PC-9 (cell line): ENCODE data around the gene RNF169. TPM values are rescaled to one million over a fixed set of nuclear protein-coding genes. Genes with fewer than 3 reads are reported as not detected.

Source experiments
- BruUV-seq: library from RNA; stranded (reverse); fragments of 400-500 nt; replicated peaks from 2 replicates; lab custom pipeline; 2021; lab: Mats Ljungman, UMichigan
- CTCF ChIA-PET: fragments of 300-600 bp; sonication (Branson Sonifier 250); formaldehyde crosslinking; loops from one replicate; lab custom pipeline; 2022; ENCODE audit warnings: antibody characterized with exemption; lab: Charles Lee
- POLR2A ChIA-PET: fragments of 300-600 bp; sonication (Branson Sonifier 250); formaldehyde crosslinking; loops from one replicate; lab custom pipeline; 2022; ENCODE audit warnings: antibody characterized with exemption; ENCODE audit not compliant: unreplicated experiment; lab: Charles Lee
- DNase-seq, 2 experiments: peaks; one replicate each; pipeline versions ENCODE4 v3.0.0 to v3.0.0-alpha.2; 2015 to 2022; ENCODE audit warnings: mixed read lengths in 1 of 2
- H2AFZ ChIP-seq: fragments of 200-600 bp; sonication (generic); 2 replicates; pipeline ENCODE4 v1.8.1; 2017; ENCODE audit warnings: antibody characterized with exemption
- H3F3A ChIP-seq: fragments of 200-600 bp; sonication (generic); 2 replicates; pipeline ENCODE4 v1.8.1; 2017; ENCODE audit warnings: antibody characterized with exemption, mild to moderate bottlenecking, low read depth; ENCODE audit not compliant: insufficient read depth
- H3K27ac ChIP-seq: fragments of 200-600 bp; sonication (generic); 2 replicates; pipeline ENCODE4 v1.6.1; 2016; ENCODE audit warnings: mixed run types
- H3K27me3 ChIP-seq: fragments of 200-600 bp; sonication (generic); 2 replicates; pipeline ENCODE4 v1.6.1; 2016; ENCODE audit warnings: low read depth, mixed run types; ENCODE audit not compliant: insufficient read depth
- H3K36me3 ChIP-seq: fragments of 200-600 bp; sonication (generic); 2 replicates; pipeline ENCODE4 v1.6.1; 2016; ENCODE audit warnings: low read depth, mixed run types
- H3K4me1 ChIP-seq: fragments of 200-600 bp; sonication (generic); replicated peaks from 2 replicates; pipeline ENCODE4 v1.6.1; 2016; ENCODE audit warnings: mixed run types; ENCODE audit not compliant: insufficient read depth
- H3K4me2 ChIP-seq: fragments of 200-600 bp; sonication (generic); 2 replicates; pipeline ENCODE4 v1.6.1; 2017; ENCODE audit warnings: mixed run types
- H3K4me3 ChIP-seq: fragments of 200-600 bp; sonication (generic); 2 replicates; pipeline ENCODE4 v1.6.1; 2016; ENCODE audit warnings: mixed run types
- H3K79me2 ChIP-seq: fragments of 200-600 bp; sonication (generic); 2 replicates; pipeline ENCODE4 v1.6.1; 2017; ENCODE audit warnings: low read depth, mixed run types
- H3K9me2 ChIP-seq: fragments of 200-600 bp; sonication (generic); 2 replicates; pipeline ENCODE4 v1.8.1; 2017; ENCODE audit warnings: mild to moderate bottlenecking; ENCODE audit not compliant: insufficient read depth
- H3K9me3 ChIP-seq: fragments of 200-600 bp; sonication (generic); 2 replicates; pipeline ENCODE4 v1.8.1; 2016; ENCODE audit warnings: low read depth; ENCODE audit not compliant: insufficient read depth
- H4K20me1 ChIP-seq: fragments of 200-600 bp; sonication (generic); 2 replicates; pipeline ENCODE4 v1.8.1; 2017; ENCODE audit not compliant: insufficient read depth
- EZH2 ChIP-seq: fragments of 200-600 bp; sonication (generic); IDR thresholded peaks from 2 replicates; pipeline ENCODE4 v1.8.0; 2017; ENCODE audit warnings: antibody characterized with exemption, low read depth
- intact Hi-C: fragments of 100-400 bp; cut with micrococcal nuclease; formaldehyde crosslinking; loops from one replicate; pipeline ENCODE4 v1.10.0; 2022; ENCODE audit not compliant: unreplicated experiment
- total RNA-seq: library from RNA; stranded (reverse); gene quantifications from 2 replicates; pipeline ENCODE4 v1.2.3, GENCODE V29; 2021
- TF ChIP-seq, protein P1 (sequence below): fragments of 200-600 bp; sonication (generic); conservative IDR thresholded peaks from 2 replicates; pipeline ENCODE4 v1.6.1; 2017; ENCODE audit warnings: mixed run types, antibody characterized with exemption, mild to moderate bottlenecking, moderate library complexity

RNF169 gene
- total RNA-seq, 1 experiment from 2014 or later: 36.5 TPM

DNA sequence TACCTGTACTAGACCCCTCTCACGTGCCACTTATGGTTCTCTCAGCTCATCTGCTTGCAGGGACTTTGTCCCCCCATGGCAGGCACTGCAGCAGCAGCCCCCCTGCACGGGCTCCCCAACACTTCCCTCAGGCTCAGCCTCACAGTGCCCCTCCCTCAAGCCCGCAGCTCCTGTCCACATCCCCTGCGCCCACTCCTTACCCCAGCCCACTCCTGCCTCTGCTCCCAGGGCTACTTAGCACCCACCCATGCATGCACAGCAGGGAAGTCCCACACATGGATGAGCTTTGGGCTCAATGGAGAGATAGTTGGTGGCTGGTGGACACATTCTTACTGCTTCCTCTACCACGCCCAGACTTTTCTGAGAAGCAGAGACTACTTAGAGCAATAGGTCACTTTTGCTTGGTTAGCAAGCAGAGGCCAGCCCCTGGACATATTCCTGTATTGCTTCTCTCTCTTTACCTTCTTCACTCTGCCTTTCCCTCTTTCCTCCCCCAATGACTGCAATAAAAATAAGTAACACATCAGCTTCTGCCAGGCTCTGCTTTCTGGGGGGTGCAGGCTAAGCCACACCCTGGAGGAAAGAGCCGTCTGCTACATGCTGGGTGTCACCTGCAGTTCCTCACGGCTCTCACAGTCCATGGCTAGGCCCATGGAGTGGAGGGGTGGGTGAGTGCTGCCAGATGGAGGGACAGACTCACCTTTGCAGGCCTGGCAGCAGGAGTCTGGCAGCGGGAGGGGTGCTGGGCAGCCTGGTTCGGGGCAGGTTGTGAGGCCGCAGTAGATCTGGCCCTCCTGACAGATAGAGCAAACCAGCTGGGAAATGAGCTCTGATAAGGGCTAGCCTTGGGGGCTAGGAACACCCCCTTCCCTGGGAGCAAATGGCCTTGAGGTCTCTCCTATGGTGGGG is 40.8 kb upstream of the RNF169 start:
- intact Hi-C loops: no loop called here
- H2AFZ ChIP-seq: no peak overlapping the region
- ChIA-PET POLR2A (no interaction called here), CTCF (interaction anchor here (0.6 kb wide), 1 partner anchor 327 kb away, joined by 4 read pairs; no protein-coding TSS in a partner anchor)
- H4K20me1 ChIP-seq: no peaks in the 10 kb centered on the region
- no peaks in the 10 kb centered on the region for H3K79me2 ChIP-seq
- TF ChIP-seq, protein P1, sequence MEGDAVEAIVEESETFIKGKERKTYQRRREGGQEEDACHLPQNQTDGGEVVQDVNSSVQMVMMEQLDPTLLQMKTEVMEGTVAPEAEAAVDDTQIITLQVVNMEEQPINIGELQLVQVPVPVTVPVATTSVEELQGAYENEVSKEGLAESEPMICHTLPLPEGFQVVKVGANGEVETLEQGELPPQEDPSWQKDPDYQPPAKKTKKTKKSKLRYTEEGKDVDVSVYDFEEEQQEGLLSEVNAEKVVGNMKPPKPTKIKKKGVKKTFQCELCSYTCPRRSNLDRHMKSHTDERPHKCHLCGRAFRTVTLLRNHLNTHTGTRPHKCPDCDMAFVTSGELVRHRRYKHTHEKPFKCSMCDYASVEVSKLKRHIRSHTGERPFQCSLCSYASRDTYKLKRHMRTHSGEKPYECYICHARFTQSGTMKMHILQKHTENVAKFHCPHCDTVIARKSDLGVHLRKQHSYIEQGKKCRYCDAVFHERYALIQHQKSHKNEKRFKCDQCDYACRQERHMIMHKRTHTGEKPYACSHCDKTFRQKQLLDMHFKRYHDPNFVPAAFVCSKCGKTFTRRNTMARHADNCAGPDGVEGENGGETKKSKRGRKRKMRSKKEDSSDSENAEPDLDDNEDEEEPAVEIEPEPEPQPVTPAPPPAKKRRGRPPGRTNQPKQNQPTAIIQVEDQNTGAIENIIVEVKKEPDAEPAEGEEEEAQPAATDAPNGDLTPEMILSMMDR: no peak
- TF ChIP-seq EZH2: no peak
- DNase-seq: no peak
- no peaks in the 10 kb centered on the region for H3K9me2 ChIP-seq
- H3K9me3 ChIP-seq: no peaks in the 10 kb centered on the region
- no peak overlapping the region for H3K4me2 ChIP-seq
- H3K4me3 ChIP-seq: no peak overlapping the region
- H3K27me3 ChIP-seq: no peaks in the 10 kb centered on the region
- no TSS peak for BruUV-seq
- no peaks in the 10 kb centered on the region for H3K36me3 ChIP-seq
- no peaks in the 10 kb centered on the region for H3K4me1 ChIP-seq
- H3F3A ChIP-seq: no peaks in the 10 kb centered on the region
- H3K27ac ChIP-seq: no peak overlapping the region

DNA sequence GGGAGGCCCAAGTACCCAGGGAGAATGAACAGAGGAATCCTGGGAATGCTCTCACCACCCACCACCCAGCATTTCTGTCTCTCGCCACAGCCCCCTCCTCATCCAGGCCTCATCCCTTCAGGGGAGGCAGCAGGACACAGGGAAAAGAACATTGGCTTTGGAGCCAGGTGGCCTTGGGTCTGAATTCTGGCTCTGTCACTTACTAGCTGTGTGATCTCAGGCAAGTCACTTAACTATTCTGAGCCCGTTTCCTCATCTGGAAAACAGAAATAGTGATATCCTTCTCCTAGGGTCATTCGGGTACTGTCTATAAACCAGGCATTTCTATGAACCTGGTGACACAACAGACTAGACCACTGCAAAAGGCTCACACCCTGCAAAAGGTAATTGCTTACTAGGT is 39.5 kb upstream of the RNF169 start:
- Histone ChIP-seq H3K27me3 (no peaks in the 10 kb centered on the region), H3F3A (no peaks in the 10 kb centered on the region), H3K4me2 (no peak overlapping the region), H3K9me2 (no peaks in the 10 kb centered on the region), H3K4me3 (no peak overlapping the region), H3K9me3 (no peaks in the 10 kb centered on the region), H4K20me1 (no peaks in the 10 kb centered on the region), H3K79me2 (no peaks in the 10 kb centered on the region), H3K4me1 (no peaks in the 10 kb centered on the region), H3K27ac (no peak overlapping the region), H2AFZ (no peak overlapping the region), H3K36me3 (no peaks in the 10 kb centered on the region)
- TF ChIP-seq, protein P1: no peak
- no peak for TF ChIP-seq EZH2
- DNase-seq: no peak
- no TSS peak for BruUV-seq
- ChIA-PET POLR2A (no interaction called here), CTCF (no interaction called here)
- intact Hi-C loops: no loop called here

DNA sequence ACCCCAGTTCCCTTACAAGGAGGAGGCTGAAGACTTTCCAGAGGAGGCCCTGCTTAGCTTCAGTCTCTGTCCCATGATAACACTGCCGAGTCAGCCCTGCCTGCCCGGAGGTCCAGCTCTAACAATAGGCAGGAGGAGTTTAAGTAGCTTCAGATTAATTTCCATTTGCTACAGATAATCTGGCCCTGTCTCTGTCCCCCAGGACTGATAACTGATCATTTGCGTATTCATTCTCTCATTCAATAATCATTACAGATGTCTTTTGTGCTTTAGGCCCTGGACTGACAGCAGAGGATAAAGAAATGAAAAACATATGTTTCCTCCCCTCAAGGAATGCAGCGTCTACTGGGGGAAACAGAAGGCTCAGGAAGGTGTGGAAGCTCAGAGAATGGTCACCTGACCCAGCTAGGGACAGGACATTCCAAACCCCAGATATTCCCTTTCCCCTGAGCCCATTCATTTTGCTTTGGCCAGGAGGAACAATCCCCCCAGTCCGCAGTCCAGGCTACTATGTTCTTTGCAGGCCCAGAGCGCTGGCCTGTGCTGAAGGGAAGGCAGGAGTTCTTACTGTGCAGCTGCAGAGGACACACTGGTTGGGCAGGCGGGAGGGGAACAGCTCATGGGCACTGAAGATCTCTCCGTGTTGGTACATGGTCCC is 38.2 kb upstream of the RNF169 start:
- ChIA-PET CTCF (no interaction called here), POLR2A (interaction anchor here (0.7 kb wide), 1 partner anchor 47 kb away, joined by 3 read pairs; no protein-coding TSS in a partner anchor)
- DNase-seq: no peak
- intact Hi-C loops: no loop called here
- H3K79me2 ChIP-seq: no peaks in the 10 kb centered on the region
- no peak overlapping the region for H3K4me3 ChIP-seq
- no peaks in the 10 kb centered on the region for H3K4me1 ChIP-seq
- no peaks in the 10 kb centered on the region for H3K9me3 ChIP-seq
- H3K9me2 ChIP-seq: no peaks in the 10 kb centered on the region
- no peaks in the 10 kb centered on the region for H3K36me3 ChIP-seq
- H3K4me2 ChIP-seq: no peak overlapping the region
- no peak overlapping the region for H2AFZ ChIP-seq
- no peak overlapping the region for H3K27ac ChIP-seq
- TF ChIP-seq, protein P1: no peak
- TF ChIP-seq EZH2: no peak
- H4K20me1 ChIP-seq: no peaks in the 10 kb centered on the region
- no TSS peak for BruUV-seq
- H3K27me3 ChIP-seq: no peaks in the 10 kb centered on the region
- no peaks in the 10 kb centered on the region for H3F3A ChIP-seq
